HG03159 (cell line): Measurements from ENCODE around the gene NAP1L5.

Experiments used
- ATAC-seq: cut with Tn5 transposase; IDR thresholded peaks from one replicate; pipeline ENCODE4 v1.9.1; 2021; ENCODE audit warnings: mild to moderate bottlenecking, moderate library complexity; ENCODE audit not compliant: unreplicated experiment

The NAP1L5 gene

GRCh38 chr4:88697588-88698329, at the start of gene NAP1L5:
Gene NAP1L5 (minus strand): TSS chr4:88697829. CDS start chr4:88697754, 75 bp downstream.
- peak; percentile 92 for ATAC-seq

GRCh38 chr4:88747351-88747750, 49.7 kb upstream of the NAP1L5 start:
- ATAC-seq, result no peak

GRCh38 chr4:88746206-88746605, 48.6 kb upstream of the NAP1L5 start:
- no peak for ATAC-seq

- ATAC-seq, result no peak
Measured at GRCh38 chr4:88745581-88746163, 48.0 kb upstream of the NAP1L5 start.

- no peak for ATAC-seq
Measured at GRCh38 chr4:88745175-88745574, 47.5 kb upstream of the NAP1L5 start.

- no peak for ATAC-seq
Measured at GRCh38 chr4:88744609-88745008, 47.0 kb upstream of the NAP1L5 start.

GRCh38 chr4:88743696-88744095, 46.1 kb upstream of the NAP1L5 start:
- no peak for ATAC-seq

GRCh38 chr4:88742561-88742960, 44.9 kb upstream of the NAP1L5 start:
- no peak for ATAC-seq

- no peak for ATAC-seq
Measured at GRCh38 chr4:88738180-88738579, 40.6 kb upstream of the NAP1L5 start.

- peak; percentile 90 for ATAC-seq
Measured at GRCh38 chr4:88737307-88737941, 39.8 kb upstream of the NAP1L5 start.

- ATAC-seq, result no peak
Measured at GRCh38 chr4:88736264-88736663, 38.6 kb upstream of the NAP1L5 start.

- no peak for ATAC-seq
Measured at GRCh38 chr4:88735564-88735963, 37.9 kb upstream of the NAP1L5 start.

- no peak for ATAC-seq
Measured at GRCh38 chr4:88734403-88734949, 36.8 kb upstream of the NAP1L5 start.

- no peak for ATAC-seq
Measured at GRCh38 chr4:88732714-88733368, 35.2 kb upstream of the NAP1L5 start.

GRCh38 chr4:88731381-88731780, 33.8 kb upstream of the NAP1L5 start:
- ATAC-seq, result no peak

GRCh38 chr4:88730811-88731210, 33.2 kb upstream of the NAP1L5 start:
- no peak for ATAC-seq

- no peak for ATAC-seq
Measured at GRCh38 chr4:88729146-88729760, 31.6 kb upstream of the NAP1L5 start.

- ATAC-seq, result no peak
Measured at GRCh38 chr4:88728146-88728545, 30.5 kb upstream of the NAP1L5 start.

GRCh38 chr4:88725986-88726385, 28.4 kb upstream of the NAP1L5 start:
- no peak for ATAC-seq

GRCh38 chr4:88725143-88725542, 27.5 kb upstream of the NAP1L5 start:
- no peak for ATAC-seq

- ATAC-seq, result no peak
Measured at GRCh38 chr4:88724406-88724805, 26.8 kb upstream of the NAP1L5 start.
